SK-N-SH (cell line): ENCODE results near the gene PARVG. TPM values are rescaled to one million over a fixed set of nuclear protein-coding genes. Genes with fewer than 3 reads are reported as not detected.

Source experiments
- CTCF ChIA-PET: fragments of 300-600, 350-600 bp; formaldehyde crosslinking; extraction: SDS; loops from one replicate; lab custom pipeline; 2021; lab: Yijun Ruan, JAX
- POLR2A ChIA-PET: fragments of 350-600 bp; sonication (Branson Sonifier 250); formaldehyde crosslinking; extraction: SDS; loops from one replicate; lab custom pipeline; 2020; ENCODE audit warnings: antibody characterized with exemption, inconsistent platforms; lab: Yijun Ruan, JAX
- DNase-seq: peaks from one replicate; pipeline ENCODE4 v3.0.0; 2012
- H2AFZ ChIP-seq: fragments of 200-600 bp; sonication (generic); 2 replicates; pipeline ENCODE4 v1.8.1; 2016; ENCODE audit warnings: antibody characterized with exemption, mild to moderate bottlenecking, low read depth
- H3F3A ChIP-seq: fragments of 200-600 bp; sonication (generic); replicated peaks from 2 replicates; pipeline ENCODE3; 2016; ENCODE audit warnings: antibody characterized with exemption, mild to moderate bottlenecking; ENCODE audit not compliant: insufficient read depth
- H3K27ac ChIP-seq, 2 experiments: fragments of 200-500 bp in 1 of 2; fragments of 200-600 bp in 1 of 2; sonication (Bioruptor generic) in 1 of 2; sonication (generic), shearing (Covaris generic) in 1 of 2; 2 replicates each; pipeline versions ENCODE4 v1.5.1 to v1.6.1; 2014 to 2016; ENCODE audit warnings: low read depth in 2 of 2, inconsistent platforms in 1 of 2, low read length in 1 of 2, mild to moderate bottlenecking in 1 of 2, mixed read lengths in 1 of 2
- H3K27me3 ChIP-seq: fragments of 200-600 bp; sonication (generic), shearing (Covaris generic); 2 replicates; pipeline ENCODE4 v1.6.1; 2016; ENCODE audit warnings: mixed run types; ENCODE audit not compliant: insufficient read depth
- H3K36me3 ChIP-seq, 2 experiments: fragments of 200-500 bp in 1 of 2; fragments of 200-600 bp in 1 of 2; sonication (Bioruptor generic) in 1 of 2; sonication (generic) in 1 of 2; replicated peaks in 1 of 2; 2 replicates each; pipeline versions ENCODE3 to v1.5.1; 2014 to 2016; ENCODE audit warnings: low read length in 1 of 2, mild to moderate bottlenecking in 1 of 2; ENCODE audit not compliant: insufficient read depth in 2 of 2, control insufficient read depth in 1 of 2
- H3K4me1 ChIP-seq, 2 experiments: fragments of 200-500 bp in 1 of 2; fragments of 200-600 bp in 1 of 2; sonication (Bioruptor generic) in 1 of 2; sonication (generic), shearing (Covaris generic) in 1 of 2; 2 replicates each; pipeline versions ENCODE4 v1.5.1 to v1.6.1; 2014 to 2016; ENCODE audit warnings: low read depth in 1 of 2, low read length in 1 of 2, mixed run types in 1 of 2; ENCODE audit not compliant: insufficient read depth in 2 of 2, control insufficient read depth in 1 of 2
- H3K4me2 ChIP-seq: fragments of 200-600 bp; sonication (generic), shearing (Covaris generic); 2 replicates; pipeline ENCODE4 v1.6.1; 2017; ENCODE audit warnings: mixed run types
- H3K4me3 ChIP-seq, 2 experiments: fragments of 200-500 bp in 1 of 2; fragments of 200-600 bp in 1 of 2; sonication (Bioruptor generic) in 1 of 2; sonication (generic), shearing (Covaris generic) in 1 of 2; 2 replicates each; pipeline versions ENCODE4 v1.5.1 to v1.8.1; 2014 to 2016; ENCODE audit warnings: low read depth in 2 of 2, inconsistent platforms in 1 of 2, low read length in 1 of 2, mild to moderate bottlenecking in 1 of 2, mixed read lengths in 1 of 2, moderate library complexity in 1 of 2
- H3K79me2 ChIP-seq: fragments of 200-600 bp; sonication (generic); 2 replicates; pipeline ENCODE4 v1.8.1; 2017; ENCODE audit warnings: mild to moderate bottlenecking; ENCODE audit not compliant: insufficient read depth
- H3K9ac ChIP-seq: fragments of 200-600 bp; sonication (generic); 2 replicates; pipeline ENCODE4 v1.6.1; 2017; ENCODE audit warnings: mixed run types
- H3K9me2 ChIP-seq: fragments of 200-600 bp; sonication (generic); 2 replicates; pipeline ENCODE4 v1.6.1; 2017; ENCODE audit warnings: mixed run types
- H3K9me3 ChIP-seq: fragments of 200-600 bp; sonication (generic); 2 replicates; pipeline ENCODE4 v1.6.1; 2017; ENCODE audit warnings: mixed run types, mild to moderate bottlenecking, moderate library complexity
- H4K20me1 ChIP-seq: fragments of 200-600 bp; sonication (generic); 2 replicates; pipeline ENCODE4 v1.6.1; 2017; ENCODE audit warnings: mild to moderate bottlenecking, mixed run types; ENCODE audit not compliant: insufficient read depth
- CTCF ChIP-seq: fragments of 200-600 bp; sonication (generic); IDR thresholded peaks from 2 replicates; pipeline ENCODE4 v1.6.1; 2017; ENCODE audit warnings: antibody characterized with exemption, mild to moderate bottlenecking, moderate library complexity
- ELF1 ChIP-seq: IDR thresholded peaks from 2 replicates; pipeline ENCODE4 v1.4.0; 2012
- FOXM1 ChIP-seq: IDR thresholded peaks from 2 replicates; pipeline ENCODE4 v1.4.0; 2012; ENCODE audit warnings: low read depth, mild to moderate bottlenecking
- GABPA ChIP-seq: IDR thresholded peaks from 2 replicates; pipeline ENCODE4 v1.4.0; 2012; ENCODE audit warnings: low read depth, mild to moderate bottlenecking
- JUND ChIP-seq: IDR thresholded peaks from 2 replicates; pipeline ENCODE4 v1.4.0; 2012
- MEF2A ChIP-seq: IDR thresholded peaks from 2 replicates; pipeline ENCODE4 v1.4.0; 2012; ENCODE audit warnings: low read depth, borderline replicate concordance
- MXI1 ChIP-seq: IDR thresholded peaks from 2 replicates; pipeline ENCODE4 v1.6.1; 2012; ENCODE audit warnings: mild to moderate bottlenecking, low read depth, low read length, improper control_type of control experiment
- NFIC ChIP-seq: IDR thresholded peaks from 2 replicates; pipeline ENCODE4 v1.4.0; 2012; ENCODE audit warnings: borderline replicate concordance
- NRF1 ChIP-seq: IDR thresholded peaks from 2 replicates; pipeline ENCODE4 v1.6.1; 2012; ENCODE audit warnings: low read depth, mild to moderate bottlenecking, low read length
- RAD21 ChIP-seq: IDR thresholded peaks from 2 replicates; pipeline ENCODE4 v1.6.1; 2012; ENCODE audit warnings: mild to moderate bottlenecking, low read length
- TAF1 ChIP-seq: IDR thresholded peaks from 2 replicates; pipeline ENCODE4 v1.6.1; 2012; ENCODE audit warnings: low read depth, mild to moderate bottlenecking, low read length, moderate library complexity, borderline replicate concordance
- TCF12 ChIP-seq: IDR thresholded peaks from 2 replicates; pipeline ENCODE4 v1.4.0; 2012
- TEAD4 ChIP-seq: IDR thresholded peaks from 2 replicates; pipeline ENCODE4 v1.4.0; 2012; ENCODE audit warnings: mild to moderate bottlenecking, borderline replicate concordance; ENCODE audit not compliant: insufficient read depth
- USF2 ChIP-seq: fragments of 150-350 bp; IDR thresholded peaks from 2 replicates; pipeline ENCODE4 v1.6.1; 2017; ENCODE audit warnings: antibody characterized with exemption, low read length, low read depth, borderline replicate concordance
- YY1 ChIP-seq: IDR thresholded peaks from 2 replicates; pipeline ENCODE4 v1.4.0; 2012; ENCODE audit warnings: low read depth, mild to moderate bottlenecking
- ZBTB33 ChIP-seq: IDR thresholded peaks from 2 replicates; pipeline ENCODE4 v1.4.0; 2012; ENCODE audit warnings: low read depth, borderline replicate concordance
- WGBS: methylation state at CpG from one replicate; pipeline ENCODE4 v1.1.6; 2017; ENCODE audit warnings: low lambda C conversion rate; 5-methylcytosine and 5-hydroxymethylcytosine counted together
- polyA plus RNA-seq, 3 experiments: library from polyadenylated mRNA; depleted of rRNA; stranded (reverse); fragments of >200 nt; gene quantifications; 2 replicates each; pipeline ENCODE4 v1.2.3, GENCODE V29; 2012

PARVG gene
- polyA plus RNA-seq, 1 of the 3 experiments (the other 2 are of a cell fraction), result 0.05 TPM

GRCh38 chr22:44183287-44183588, 2.5 kb downstream of the PARVG start (continued):
- TF ChIP-seq TCF12, result no peak
- no peak for TF ChIP-seq USF2
- no peak for TF ChIP-seq ELF1
- no peak for TF ChIP-seq TEAD4
- no peak for TF ChIP-seq NFIC
- no peak for TF ChIP-seq YY1
- no peak for TF ChIP-seq RAD21
- TF ChIP-seq JUND, result no peak
- TF ChIP-seq GABPA, result no peak
- no peak for TF ChIP-seq TAF1

DNA sequence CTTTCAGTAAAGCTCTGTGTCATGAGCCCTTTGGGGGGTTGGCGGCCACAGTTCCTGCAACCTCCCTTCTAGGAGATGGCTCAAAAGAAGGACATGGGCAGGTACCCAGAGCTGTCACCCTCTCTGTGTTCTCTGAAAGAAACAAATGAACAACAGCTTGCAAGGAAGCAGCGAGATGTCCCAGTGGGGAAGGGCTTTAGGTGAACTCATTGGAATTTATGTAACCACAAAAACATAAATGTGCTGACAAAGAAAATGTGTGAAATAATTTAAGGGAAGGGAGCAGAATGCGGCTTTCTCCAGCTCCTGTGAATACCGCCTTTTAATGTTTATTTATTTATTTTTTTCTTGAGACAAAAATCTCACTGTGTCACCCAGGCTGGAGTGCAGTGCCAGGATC, 3.3 kb downstream of the PARVG start:
- CTCF ChIA-PET, result no interaction called here
- H3K79me2 ChIP-seq, result no peaks in the 10 kb centered on the region
- no peaks in the 10 kb centered on the region for H4K20me1 ChIP-seq
- no peak for DNase-seq
- H2AFZ ChIP-seq, result no peak overlapping the region
- POLR2A ChIA-PET, result no interaction called here
- H3F3A ChIP-seq, result no peaks in the 10 kb centered on the region
- no peak overlapping the region for H3K27ac ChIP-seq
- no peak overlapping the region for H3K4me2 ChIP-seq
- H3K4me3 ChIP-seq, result no peak overlapping the region
- no peaks in the 10 kb centered on the region; a peak in 1 of 4 replicates for H3K4me1 ChIP-seq
- H3K36me3 ChIP-seq, result no peaks in the 10 kb centered on the region
- H3K9me3 ChIP-seq, result no peaks in the 10 kb centered on the region
- H3K9me2 ChIP-seq, result no peaks in the 10 kb centered on the region
- TF ChIP-seq NRF1, result no peak
- TF ChIP-seq MXI1, result no peak
- no peak for TF ChIP-seq CTCF
- TF ChIP-seq FOXM1, result no peak
- no peak for TF ChIP-seq MEF2A
- TF ChIP-seq NFIC, result no peak
- no peak for TF ChIP-seq ZBTB33
- no peak for TF ChIP-seq TAF1
- TF ChIP-seq, all 33 proteins: peak for 0
- Histone ChIP-seq H3K9ac (no peak overlapping the region), H3K27me3 (no peaks in the 10 kb centered on the region)
- 72% methylated on average over 4 of the region's 4 CpGs for WGBS
